Right renal pelvis (tissue), 4 donors: ENCODE data around the gene TBC1D8. TPM values are rescaled to one million over a fixed set of nuclear protein-coding genes. Genes with fewer than 3 reads are reported as not detected.

ENCODE experiments used
- DNase-seq, 4 donors: peaks; one replicate each; pipeline ENCODE4 v3.0.0-alpha.2; 2013; ENCODE audit warnings: low read depth in 4 of 4, low spot score in 3 of 4, missing footprints in 1 of 4
- polyA plus RNA-seq, 4 donors: library from polyadenylated mRNA; unstranded; fragments of 120-200 nt; gene quantifications; one replicate each; pipeline ENCODE4 v1.2.1, GENCODE V29; 2013; ENCODE audit not compliant: insufficient read length in 4 of 4

The TBC1D8 gene
- polyA plus RNA-seq, 4 donors: 28.1 to 30.0 (median 29.5) TPM

DNA sequence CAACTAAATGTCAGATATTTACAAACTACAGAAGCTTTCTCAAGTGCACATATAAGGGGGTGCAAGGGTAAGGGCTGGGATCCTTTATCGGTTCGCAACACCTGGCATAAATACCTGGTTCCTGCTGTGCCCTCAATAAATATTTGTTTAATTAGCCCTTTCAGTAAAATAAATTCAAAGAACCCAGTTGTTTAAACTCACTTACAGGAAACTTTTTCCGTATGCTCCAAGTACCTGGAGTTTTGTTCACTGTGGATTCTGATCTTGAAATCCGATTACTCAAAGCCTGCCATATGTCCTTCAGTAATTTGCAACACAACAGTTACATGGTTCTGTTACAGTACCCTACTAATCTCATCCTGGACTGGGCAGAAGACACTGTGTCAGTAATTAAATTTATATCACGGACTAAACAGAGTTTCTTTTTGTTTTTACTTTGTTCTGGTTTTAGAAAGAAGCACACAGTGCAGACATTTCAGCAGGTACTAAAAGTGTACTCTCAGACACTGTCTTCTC lies 36.9 kb downstream of the TBC1D8 start:
- DNase-seq: no peak

DNA sequence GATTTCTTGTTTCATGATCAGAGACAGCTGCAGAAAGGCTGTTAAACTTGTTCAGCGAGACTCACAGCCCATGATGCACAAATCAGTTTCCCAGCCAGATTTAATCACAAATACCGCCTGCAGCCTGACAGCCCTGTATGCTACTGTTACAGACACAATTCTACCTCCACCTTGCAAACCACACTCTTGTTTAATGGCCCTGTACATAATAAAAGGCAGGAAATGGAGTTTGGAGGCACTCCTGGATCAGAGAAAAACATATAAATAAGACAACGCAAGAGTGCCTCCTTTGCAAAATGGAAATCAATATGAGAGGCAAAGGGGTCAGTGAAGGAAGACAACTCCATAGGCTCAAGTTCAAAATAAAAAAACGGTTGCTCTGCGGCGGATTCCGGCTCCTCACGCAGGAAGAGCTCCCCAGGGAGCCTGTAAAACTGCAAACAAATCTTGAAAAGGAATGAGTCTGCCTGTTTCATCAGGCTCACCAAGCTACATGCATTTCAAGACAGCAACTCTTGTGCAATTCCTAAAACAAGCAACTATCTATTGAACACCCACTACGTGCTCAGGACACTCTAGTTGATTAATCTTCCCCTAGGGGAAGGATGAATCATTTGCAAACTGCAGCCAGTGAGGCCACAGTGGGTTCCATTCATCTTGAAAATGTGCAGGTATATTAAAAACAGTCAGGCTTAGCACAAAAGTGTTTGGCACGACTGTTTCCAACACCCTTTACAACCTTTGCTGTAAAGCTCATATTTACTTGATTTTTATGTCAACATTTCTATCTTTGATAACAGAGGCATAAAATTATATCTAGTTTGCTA lies 37.5 kb downstream of the TBC1D8 start:
- peak in 1 of 4 donors; percentile 70 for DNase-seq

DNA sequence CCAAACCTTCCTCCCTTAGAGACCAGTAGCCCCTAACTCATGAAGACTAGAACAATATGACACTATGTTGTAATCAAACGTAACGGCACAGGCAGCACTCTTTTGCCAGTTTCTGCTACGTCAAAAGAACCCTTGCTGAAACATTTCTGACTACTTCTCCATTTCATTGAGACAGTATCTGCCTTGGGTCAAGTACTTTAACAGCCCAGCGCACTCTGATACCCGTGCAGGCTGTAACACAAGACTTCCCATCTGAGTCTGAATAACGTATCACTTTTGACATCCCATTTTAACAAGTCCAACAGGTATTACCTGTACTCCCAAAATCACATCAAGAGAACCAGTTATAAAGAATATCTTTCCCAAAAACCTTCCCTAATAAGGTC lies 38.4 kb downstream of the TBC1D8 start:
- no peak for DNase-seq

DNA sequence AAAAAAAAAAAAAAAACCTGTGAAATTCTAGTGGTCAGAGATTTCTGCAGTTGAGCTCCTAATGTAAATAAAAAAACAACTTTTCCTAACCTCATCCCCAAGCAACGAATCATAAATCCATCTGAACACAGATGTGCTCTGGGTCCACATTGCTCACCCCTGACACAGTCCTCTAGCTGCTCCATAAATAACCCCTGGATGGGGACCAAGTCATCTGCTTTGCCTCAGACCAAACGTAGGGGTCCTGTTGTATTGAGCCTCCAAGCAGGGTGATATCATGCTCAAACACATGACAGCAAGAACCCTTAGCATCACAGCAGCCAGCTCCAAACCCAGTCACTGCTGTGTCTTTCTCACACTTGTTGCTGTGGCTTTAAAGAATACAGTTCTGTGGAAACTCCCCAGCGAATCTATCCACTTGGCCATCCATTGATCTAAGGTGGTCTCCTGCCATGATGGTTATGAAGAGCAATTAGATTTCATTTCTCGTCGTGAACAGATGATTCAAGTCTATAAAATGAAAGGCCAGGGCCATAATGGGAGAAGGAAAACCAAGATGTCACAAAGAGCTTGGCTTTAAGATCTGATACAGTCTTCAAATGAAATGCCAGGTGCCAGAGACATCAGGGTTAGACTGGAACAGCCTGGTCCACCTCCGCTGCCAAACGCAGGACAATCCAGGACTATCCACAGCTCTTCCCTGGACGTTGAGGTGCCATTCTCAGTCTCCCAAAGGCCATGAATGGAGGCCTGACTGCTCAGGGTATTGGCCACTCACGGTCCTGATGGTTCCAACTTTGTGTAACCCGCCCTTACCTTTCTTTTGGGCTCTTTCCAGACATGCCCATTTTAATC lies 39.0 kb downstream of the TBC1D8 start:
- no peak for DNase-seq

DNA sequence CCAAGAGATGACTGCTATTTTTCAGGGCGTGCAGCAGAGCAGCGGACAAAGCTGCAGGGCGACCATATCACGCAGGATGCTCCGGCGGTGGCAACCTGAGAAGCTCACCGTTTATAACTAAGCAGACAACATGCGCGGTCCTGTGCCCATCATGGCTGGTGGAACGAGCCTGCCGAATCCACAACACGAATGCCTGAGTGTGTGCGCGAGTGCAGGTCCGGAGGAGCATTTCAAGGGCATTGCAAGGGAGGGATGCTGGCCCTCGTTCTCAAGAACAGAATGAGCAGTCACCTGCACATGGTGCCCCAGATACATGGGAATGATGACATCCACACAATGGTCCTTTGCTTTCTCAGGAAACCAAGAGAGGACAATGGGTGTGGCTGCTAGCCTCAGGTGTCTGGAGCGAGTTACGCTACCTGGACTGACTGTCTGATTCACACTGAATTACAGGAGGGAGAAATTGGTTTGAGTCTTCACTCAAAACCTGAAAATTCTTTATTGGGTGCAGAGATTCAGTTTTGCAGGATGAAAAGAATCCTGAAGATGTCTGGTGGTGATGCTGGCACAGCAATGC lies 39.8 kb downstream of the TBC1D8 start:
- DNase-seq: no peak

GRCh38 chr2:101109451-101110118 lies 41.6 kb downstream of the TBC1D8 start:
- DNase-seq: no peak

GRCh38 chr2:101108357-101108756 lies 42.8 kb downstream of the TBC1D8 start:
- DNase-seq: no peak

GRCh38 chr2:101107241-101107640 lies 43.9 kb downstream of the TBC1D8 start:
- DNase-seq: no peak

DNA sequence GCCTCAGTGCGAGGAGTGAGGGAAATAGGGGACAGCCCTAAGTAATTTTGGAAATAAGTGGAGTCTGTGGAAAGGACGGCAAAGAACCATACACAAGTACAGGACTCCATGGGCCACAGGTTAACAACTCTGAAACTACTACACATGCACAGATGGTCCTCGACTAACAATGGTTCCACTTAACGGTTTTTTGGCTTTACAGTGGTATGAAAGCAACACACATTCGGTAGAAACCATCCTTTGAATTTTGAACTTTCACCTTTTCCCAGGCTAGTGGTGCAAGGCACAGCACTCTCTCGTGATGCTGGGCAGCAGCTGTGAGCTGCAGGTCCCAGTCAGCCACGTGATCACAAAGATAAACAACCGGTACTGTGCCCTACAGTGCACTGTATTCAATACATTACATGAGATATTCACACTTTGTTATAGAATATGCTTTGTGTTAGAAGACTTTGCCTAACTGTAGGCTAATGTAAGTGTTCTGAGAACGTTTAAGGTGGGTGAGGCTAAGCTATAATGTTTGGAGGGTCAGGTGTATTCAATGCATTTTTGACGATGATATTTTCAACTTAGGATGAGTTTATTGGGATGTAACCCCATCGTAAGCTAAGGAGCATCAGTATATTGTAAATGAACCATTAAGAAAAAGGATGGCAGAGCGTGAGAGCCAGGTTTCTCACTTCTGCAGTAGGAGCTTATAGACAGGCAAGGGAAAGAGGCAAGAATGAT lies 44.6 kb downstream of the TBC1D8 start:
- no peak for DNase-seq

- no peak for DNase-seq
Observed at GRCh38 chr2:101105654-101106053, 45.5 kb downstream of the TBC1D8 start.

DNA sequence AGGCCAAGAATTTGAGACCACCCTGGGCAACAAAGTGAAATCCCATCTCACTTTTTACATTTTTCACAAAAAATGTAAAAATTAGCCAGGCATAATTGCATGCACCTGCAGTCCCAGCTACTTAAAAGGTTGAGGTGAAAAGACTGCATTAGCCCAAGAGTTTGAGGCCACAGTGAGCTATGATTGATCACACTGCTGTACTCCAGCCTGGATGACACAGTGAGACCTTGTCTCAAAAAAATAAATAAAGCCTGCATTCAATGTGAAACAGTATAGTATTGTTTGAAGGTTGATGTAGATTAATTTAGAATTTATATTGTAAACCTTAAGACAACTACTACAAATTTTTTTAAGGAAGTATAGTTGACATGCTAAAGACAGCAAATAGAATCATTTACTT lies 53.5 kb downstream of the TBC1D8 start:
- no peak for DNase-seq

DNA sequence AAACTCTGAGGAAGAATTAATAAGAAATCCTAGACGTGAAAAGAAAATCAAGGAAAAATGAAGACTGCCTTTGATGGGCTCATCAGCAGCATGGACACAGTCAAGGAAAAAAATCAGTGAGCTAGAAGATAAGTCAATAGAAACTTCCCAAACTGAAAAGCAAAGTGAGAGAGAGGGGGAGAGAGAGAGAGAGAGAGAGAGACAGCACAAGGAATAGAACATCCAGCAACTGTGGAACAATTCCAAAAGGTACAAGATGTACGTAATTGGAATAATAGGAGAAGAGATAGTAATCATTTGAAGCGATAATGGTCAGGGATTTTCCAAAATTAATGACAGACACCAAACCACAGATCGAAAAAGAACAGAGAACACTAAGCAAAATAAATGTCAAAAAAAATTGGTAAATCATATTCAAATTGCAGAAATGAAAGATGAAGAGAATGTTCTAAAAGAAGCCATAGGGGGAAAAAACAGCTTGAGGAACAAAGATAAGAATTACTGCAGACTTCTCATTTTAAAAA lies 54.5 kb downstream of the TBC1D8 start:
- DNase-seq: no peak

DNA sequence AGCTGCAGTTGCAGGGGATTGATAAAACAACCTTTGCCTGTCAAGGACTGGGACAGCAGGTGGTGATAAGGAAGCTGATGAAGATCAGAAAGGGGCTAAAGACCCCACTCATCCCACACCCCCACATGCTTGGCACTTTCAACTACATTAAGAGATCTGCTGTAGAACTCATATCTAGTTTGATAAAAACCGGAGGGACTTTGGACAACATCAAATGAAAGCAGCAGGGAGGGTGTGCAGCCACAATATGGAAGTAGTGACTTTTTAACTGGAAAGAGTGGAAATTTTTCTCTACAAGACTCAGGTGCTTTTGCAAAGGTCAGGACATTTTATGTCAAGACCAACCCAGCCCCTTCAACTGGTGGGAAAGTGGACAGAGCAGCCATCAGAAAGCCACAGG lies 56.8 kb downstream of the TBC1D8 start:
- DNase-seq: no peak

DNA sequence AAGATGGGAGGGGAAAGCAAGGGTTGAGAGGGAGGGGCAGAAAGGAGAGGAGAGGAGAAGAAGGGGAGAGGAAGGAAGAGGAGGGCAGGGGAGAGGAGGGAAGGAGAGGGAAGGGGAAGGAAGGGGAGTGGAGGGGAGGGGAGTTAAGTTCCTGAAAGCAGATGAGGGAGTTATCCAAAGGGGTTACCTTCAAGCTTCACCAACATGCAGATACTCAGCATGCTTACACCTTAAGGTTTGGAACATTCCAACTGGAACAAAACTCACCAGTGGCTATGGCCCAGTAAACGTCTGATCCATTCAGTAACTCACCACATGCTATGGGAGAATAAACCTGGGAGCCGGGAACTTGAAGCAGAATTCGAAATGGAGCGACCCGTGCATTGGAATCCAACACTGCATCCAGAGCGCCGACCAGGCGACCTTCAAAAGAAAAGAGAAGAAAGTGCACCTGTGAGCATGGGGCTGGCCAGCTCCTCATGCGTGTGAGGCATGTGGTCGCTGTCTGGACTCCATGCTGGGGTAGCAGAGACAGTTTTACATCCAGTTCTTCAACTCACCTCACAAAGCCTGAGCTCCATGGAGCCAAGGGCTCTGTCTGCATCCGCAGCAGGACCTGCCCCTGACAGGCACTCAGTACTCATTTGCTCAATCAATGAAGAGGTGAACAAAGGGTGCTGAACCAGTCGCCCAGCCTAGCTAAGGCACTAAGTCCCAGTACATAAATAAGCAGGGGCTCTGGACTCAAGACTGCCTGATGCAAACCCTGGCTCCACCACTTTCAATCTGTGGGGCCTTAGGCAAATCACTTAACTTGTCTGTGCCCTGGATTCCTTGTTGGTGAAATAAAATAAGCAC lies 61.0 kb downstream of the TBC1D8 start:
- DNase-seq: no peak

GRCh38 chr2:101089419-101089818 lies 61.8 kb downstream of the TBC1D8 start:
- DNase-seq: no peak

- DNase-seq: no peak
Observed at GRCh38 chr2:101087638-101088037, 63.5 kb downstream of the TBC1D8 start.

DNA sequence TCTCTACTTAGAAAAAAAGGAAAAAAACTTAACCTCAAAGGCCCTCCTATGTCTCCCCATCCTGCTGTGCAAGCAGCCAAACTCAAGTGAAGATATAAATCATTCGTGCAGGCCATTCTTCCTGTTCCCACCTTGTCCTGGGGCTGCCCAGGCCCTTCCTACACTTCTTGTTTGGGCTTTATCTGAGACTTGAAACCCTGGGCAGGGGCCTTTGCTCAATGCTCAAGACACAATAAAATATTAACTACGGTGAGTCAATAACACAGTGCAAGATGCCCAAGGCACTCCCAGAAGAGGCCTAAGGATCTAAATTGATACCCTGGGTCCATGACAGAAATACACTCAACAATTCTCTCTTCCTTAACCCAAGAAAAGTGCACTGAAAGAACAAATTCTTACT lies 67.6 kb downstream of the TBC1D8 start:
- no peak for DNase-seq

DNA sequence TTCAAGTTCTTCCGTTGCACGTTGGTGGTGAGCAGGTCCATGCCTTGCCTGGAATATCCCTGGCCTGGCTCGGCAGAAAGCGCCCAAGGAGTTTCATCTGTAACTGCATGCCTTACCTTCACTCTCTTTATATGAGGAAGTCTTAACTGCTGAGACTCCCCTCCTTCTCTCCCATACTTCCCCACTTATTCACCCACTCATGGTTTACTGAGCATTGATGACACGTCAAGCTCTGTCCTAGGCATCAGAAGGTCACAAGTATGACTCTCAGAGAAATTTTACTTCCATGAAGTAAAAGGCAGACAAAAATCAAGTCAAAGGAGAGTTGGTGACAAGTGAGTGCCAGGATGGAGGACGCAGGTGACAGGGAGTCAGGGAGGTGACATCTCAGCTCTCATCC lies 68.2 kb downstream of the TBC1D8 start:
- DNase-seq: no peak

DNA sequence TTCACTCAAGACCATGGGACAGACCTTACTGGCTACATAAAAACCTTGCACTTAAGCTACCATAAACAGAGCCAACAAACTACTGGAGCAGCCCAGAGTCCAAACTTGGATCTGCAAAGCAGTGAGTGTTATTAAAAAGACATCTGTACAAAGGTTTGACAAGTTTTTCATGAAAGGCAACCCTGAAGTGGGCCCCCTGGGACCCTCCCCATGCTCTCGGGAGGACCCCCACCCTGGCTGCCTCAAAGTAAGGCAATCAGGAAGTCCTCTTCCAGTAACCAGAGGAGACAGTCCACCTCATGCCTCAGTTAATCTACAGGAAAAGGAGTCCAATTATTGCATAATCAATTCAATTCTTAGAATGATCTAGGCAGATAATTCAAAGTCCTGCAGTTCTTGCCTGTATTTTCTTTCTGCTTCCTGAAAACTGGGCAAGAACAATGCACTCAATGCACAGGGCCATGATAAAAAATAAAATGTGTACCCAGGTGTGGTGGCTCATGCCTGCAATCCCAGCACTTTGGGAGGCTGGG lies 69.7 kb downstream of the TBC1D8 start:
- no peak for DNase-seq
